RWPE1 (cell line): ENCODE measurements around the gene UTP14A.

Source experiments
- CTCF ChIA-PET: fragments of 350-600 bp; sonication (Branson Sonifier 250); formaldehyde crosslinking; extraction: SDS; loops from one replicate; lab custom pipeline; 2021; lab: Yijun Ruan, JAX
- POLR2A ChIA-PET: fragments of 400-600 bp; formaldehyde crosslinking; extraction: SDS; loops from one replicate; lab custom pipeline; 2020; ENCODE audit warnings: antibody characterized with exemption; ENCODE audit not compliant: low non-redundant PET; lab: Yijun Ruan, JAX
- DNase-seq: peaks from one replicate; pipeline ENCODE4 v3.0.0; 2012; ENCODE audit warnings: low spot score
- H3K27ac ChIP-seq: fragments of 450-650 bp; 2 replicates; pipeline ENCODE4 v1.5.1; 2017
- CTCF ChIP-seq: fragments of 450-650 bp; conservative IDR thresholded peaks from 2 replicates; pipeline ENCODE4 v1.5.1; 2017; ENCODE audit warnings: low read depth, mild to moderate bottlenecking

The UTP14A gene

GRCh38 chrX:129900054-129900453 lies 5.9 kb upstream of the UTP14A start:
- ChIA-PET POLR2A (interaction anchor here (0.6 kb wide), 1 partner anchor 15 kb away, joined by 5 read pairs; no protein-coding TSS in a partner anchor), CTCF (no interaction called here)
- no peak for TF ChIP-seq CTCF

GRCh38 chrX:129908636-129909035 lies 2.7 kb downstream of the UTP14A start:
- POLR2A ChIA-PET, result no interaction called here
- CTCF ChIA-PET, result no interaction called here

More at GRCh38 chrX:129900054-129900453, 5.9 kb upstream of the UTP14A start:
- no peak overlapping the region for H3K27ac ChIP-seq
- no peak for DNase-seq

GRCh38 chrX:129925305-129926092 lies 19.5 kb downstream of the UTP14A start:
- TF ChIP-seq CTCF, result peak; percentile 48
- DNase-seq, result no peak
- ChIA-PET CTCF (interaction anchor here (0.5 to 2.1 kb wide), 10 partner anchors 9 to 312 kb away, joined by 3 to 12 read pairs (median 4); no protein-coding TSS in a partner anchor), POLR2A (no interaction called here)
- no peak overlapping the region for H3K27ac ChIP-seq

More at GRCh38 chrX:129908636-129909035, 2.7 kb downstream of the UTP14A start:
- H3K27ac ChIP-seq, result no peak overlapping the region
- no peak for TF ChIP-seq CTCF
- DNase-seq, result peak; percentile 32

- TF ChIP-seq CTCF, result no peak
- ChIA-PET CTCF (interaction anchor here (0.6 kb wide), 3 partner anchors 37 to 271 kb away, joined by 3 to 5 read pairs (median 3); no protein-coding TSS in a partner anchor), POLR2A (no interaction called here)
- DNase-seq, result no peak
- H3K27ac ChIP-seq, result peak overlapping the region; percentile 88
Measured at GRCh38 chrX:129930941-129931410, 25.0 kb downstream of the UTP14A start.

- peak; percentile 93 for DNase-seq
- POLR2A ChIA-PET, result no interaction called here
- peak overlapping the region; percentile 88 for H3K27ac ChIP-seq
- TF ChIP-seq CTCF, result no peak
- CTCF ChIA-PET, result interaction anchor here (0.6 kb wide), 3 partner anchors 36 to 271 kb away, joined by 3 to 5 read pairs (median 3); no protein-coding TSS in a partner anchor
Measured at GRCh38 chrX:129931411-129932015, 25.5 kb downstream of the UTP14A start.

- ChIA-PET POLR2A (no interaction called here), CTCF (no interaction called here)
- DNase-seq, result peak; percentile 87
- TF ChIP-seq CTCF, result no peak
- H3K27ac ChIP-seq, result peak overlapping the region; percentile 88
Measured at GRCh38 chrX:129932016-129932820, 26.3 kb downstream of the UTP14A start.
